Epithelial cell of proximal tubule (primary cell): Measurements from ENCODE around the gene MAPK1IP1L. TPM values are rescaled to one million over a fixed set of nuclear protein-coding genes. Genes with fewer than 3 reads are reported as not detected.
"Not testable (repeated sequence)": the region's sequence is repeated elsewhere in the genome, so short reads cannot be mapped to it uniquely, and the experiment has no call there.

ENCODE experiments used
- DNase-seq: peaks from one replicate; pipeline ENCODE4 v3.0.0-alpha.2; 2011; ENCODE audit warnings: low read depth
- H3K4me3 ChIP-seq: 2 replicates; pipeline ENCODE4 v1.5.1; 2011; ENCODE audit warnings: low read depth, mild to moderate bottlenecking, low read length
- total RNA-seq: library from RNA; depleted of rRNA; stranded (reverse); fragments of >200 nt; gene quantifications from 2 replicates; pipeline ENCODE4 v1.2.3, GENCODE V29; 2015
- TF ChIP-seq, protein P1 (sequence below): conservative IDR thresholded peaks from 2 replicates; pipeline ENCODE4 v1.5.1; 2012; ENCODE audit warnings: low read depth, mild to moderate bottlenecking, low read length

The MAPK1IP1L gene
- total RNA-seq, 1 donor from 2014 or later, result 70.9 TPM

DNA sequence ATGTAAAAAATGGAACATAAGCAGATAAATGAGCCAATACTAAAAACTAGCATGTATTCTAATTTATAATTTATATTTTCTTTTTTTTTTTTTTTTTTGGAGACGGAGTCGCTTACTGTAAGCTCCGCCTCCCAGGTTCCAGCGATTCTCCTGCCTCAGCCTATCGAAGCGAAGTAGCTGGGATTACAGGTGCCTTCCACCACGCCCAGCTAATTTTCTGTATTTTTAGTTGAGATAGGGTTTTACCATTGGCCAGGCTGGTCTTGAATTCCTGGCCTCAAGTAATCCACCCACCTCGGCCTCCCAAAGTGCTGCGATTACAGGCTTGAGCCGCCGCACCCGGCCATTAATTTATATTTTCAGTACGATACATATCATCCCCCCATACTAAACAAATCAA lies 2.7 kb downstream of the MAPK1IP1L start:
- H3K4me3 ChIP-seq, result no peak overlapping the region
- no peak for DNase-seq
- TF ChIP-seq, protein P1, sequence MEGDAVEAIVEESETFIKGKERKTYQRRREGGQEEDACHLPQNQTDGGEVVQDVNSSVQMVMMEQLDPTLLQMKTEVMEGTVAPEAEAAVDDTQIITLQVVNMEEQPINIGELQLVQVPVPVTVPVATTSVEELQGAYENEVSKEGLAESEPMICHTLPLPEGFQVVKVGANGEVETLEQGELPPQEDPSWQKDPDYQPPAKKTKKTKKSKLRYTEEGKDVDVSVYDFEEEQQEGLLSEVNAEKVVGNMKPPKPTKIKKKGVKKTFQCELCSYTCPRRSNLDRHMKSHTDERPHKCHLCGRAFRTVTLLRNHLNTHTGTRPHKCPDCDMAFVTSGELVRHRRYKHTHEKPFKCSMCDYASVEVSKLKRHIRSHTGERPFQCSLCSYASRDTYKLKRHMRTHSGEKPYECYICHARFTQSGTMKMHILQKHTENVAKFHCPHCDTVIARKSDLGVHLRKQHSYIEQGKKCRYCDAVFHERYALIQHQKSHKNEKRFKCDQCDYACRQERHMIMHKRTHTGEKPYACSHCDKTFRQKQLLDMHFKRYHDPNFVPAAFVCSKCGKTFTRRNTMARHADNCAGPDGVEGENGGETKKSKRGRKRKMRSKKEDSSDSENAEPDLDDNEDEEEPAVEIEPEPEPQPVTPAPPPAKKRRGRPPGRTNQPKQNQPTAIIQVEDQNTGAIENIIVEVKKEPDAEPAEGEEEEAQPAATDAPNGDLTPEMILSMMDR, result no peak

DNA sequence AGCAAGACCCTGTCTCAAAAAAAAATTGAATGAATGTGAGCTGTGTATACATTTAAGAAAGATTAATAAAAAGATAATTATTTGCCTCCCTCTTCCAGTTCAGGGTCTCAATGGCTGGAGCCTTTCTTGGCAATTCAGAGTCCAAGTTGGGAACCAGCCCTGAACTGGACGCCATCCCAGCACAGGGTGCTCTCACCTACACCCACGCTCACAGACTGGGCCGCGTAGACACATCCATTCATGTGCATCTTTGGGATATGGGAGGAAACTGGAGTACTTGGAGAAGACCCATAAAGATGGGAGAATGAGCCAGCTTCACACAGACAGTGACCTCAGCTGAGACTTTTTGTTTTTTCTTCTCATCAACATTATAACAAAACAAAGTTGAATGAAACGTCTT lies 6.5 kb downstream of the MAPK1IP1L start:
- no peak for DNase-seq
- no peak overlapping the region for H3K4me3 ChIP-seq
- TF ChIP-seq, protein P1, result no peak

DNA sequence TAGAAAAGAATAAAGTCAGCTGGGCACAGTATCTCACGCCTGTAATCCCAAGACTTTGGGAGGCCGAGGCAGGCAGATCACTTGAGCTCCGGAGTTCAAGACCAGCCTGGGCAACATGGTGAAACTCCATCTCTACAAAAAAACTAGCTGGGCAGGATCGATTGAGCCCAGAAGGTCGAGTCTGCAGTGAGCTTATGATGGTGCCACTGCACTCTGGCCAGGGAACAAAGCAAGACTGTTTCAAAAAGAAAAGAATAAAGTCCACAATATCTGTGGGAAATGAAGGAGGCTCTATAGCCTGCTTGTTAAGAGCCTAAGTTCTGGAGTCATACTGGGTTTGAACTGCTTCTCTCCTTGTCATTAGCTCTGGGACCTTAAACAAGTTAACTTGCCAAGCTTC lies 7.9 kb downstream of the MAPK1IP1L start:
- no peak overlapping the region for H3K4me3 ChIP-seq
- TF ChIP-seq, protein P1, result no peak
- no peak for DNase-seq

DNA sequence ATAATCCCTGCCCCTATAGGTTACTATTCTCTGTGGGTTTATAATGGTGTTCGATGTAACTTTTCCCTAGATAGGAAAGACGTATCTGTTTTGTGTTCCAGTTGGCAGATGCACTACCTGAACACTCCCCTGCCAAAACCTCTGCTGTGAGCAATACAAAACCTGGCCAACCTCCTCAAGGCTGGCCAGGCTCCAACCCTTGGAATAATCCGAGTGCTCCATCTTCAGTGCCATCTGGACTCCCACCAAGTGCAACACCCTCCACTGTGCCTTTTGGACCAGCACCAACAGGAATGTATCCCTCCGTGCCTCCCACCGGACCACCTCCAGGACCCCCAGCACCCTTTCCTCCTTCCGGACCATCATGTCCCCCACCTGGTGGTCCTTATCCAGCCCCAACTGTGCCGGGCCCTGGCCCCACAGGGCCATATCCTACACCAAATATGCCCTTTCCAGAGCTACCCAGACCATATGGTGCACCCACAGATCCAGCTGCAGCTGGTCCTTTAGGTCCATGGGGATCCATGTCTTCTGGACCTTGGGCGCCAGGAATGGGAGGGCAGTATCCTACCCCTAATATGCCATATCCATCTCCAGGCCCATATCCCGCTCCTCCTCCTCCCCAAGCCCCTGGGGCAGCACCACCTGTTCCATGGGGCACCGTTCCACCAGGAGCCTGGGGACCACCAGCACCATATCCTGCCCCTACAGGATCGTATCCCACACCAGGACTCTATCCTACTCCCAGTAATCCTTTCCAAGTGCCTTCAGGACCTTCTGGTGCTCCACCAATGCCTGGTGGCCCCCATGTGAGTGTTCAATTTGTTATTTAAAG lies 11.3 kb downstream of the MAPK1IP1L start:
- TF ChIP-seq, protein P1, result no peak
- DNase-seq, result no peak
- H3K4me3 ChIP-seq, result no peak overlapping the region

DNA sequence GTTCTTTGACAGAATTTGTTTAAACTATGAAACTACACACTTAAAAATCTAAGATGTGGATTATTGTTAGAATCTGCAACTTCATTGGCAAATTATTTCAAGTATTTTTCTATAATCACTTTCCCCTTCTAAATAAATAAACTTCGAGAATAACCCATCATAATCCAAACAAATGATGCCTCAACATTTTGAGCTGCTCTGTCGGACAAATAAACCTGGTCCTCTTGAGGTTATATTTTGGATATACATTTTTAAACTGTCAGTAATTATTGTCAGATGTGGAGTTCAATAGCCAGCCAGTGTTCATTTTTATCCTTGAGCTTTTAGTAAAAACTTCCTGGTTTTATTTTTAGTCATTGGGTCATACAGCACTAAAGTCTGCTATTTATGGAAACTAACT lies 13.4 kb downstream of the MAPK1IP1L start:
- not testable (repeated sequence) for H3K4me3 ChIP-seq, DNase-seq

DNA sequence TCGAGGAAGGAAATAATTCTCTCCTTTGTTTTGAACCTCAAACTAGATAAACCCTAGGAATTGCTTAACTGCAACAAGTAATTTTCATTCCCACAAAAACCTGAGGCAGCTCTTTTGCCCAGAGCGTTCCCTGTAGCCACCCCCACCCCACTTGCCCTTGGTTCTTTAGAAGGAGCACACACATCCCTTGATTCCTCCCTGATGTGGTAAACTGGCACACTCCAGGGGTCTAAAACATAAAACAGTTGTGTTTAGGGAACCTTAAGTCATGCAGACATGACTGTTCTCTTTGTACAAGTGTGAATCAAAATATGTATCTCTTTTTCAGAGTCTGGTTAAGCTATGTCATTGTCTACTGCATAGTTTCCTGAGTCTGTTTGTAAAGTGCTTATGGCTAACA lies 14.0 kb downstream of the MAPK1IP1L start:
- DNase-seq, result no peak
- TF ChIP-seq, protein P1, result no peak
- no peak overlapping the region for H3K4me3 ChIP-seq

DNA sequence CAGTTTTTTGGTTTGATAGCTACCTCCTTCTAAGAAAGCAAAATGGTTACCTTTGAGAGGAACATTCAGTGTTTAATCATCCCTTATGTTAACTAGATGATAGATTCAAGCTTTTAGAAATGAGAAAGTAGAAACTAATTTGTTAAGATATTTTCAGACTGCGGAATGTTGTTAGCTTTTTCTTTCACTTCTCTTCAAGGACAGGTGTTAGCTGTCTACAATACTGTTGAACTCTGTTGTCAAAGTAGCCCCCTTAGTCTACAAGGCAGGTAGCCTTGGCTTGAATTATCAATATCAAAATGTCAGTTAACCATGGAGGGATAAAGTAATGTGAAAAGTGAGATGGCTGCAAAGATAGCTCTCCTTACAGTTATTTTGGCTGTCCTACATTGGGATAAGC lies 14.8 kb downstream of the MAPK1IP1L start:
- no peak overlapping the region for H3K4me3 ChIP-seq
- TF ChIP-seq, protein P1, result no peak
- no peak for DNase-seq
